ENCODE measurements around the gene APBA2.

APBA2 gene

GRCh38 chr15:28961391-28961790 lies 75.6 kb downstream of the APBA2 start:
- Histone ChIP-seq H3K9me3 (ENCODE audit: control insufficient read depth in 5 of 5, low read length in 5 of 5) (no peaks in the 10 kb centered on the region), H3K36me3 (ENCODE audit: control insufficient read depth in 5 of 5, insufficient read depth in 5 of 5, low read length in 5 of 5) (no peaks in the 10 kb centered on the region), H3K4me1 (ENCODE audit: control insufficient read depth in 5 of 5, insufficient read depth in 5 of 5, low read length in 5 of 5) (no peaks in the 10 kb centered on the region), H3K27ac (ENCODE audit: low read depth, low read length) (no peak overlapping the region), H3K27me3 (ENCODE audit: control insufficient read depth in 5 of 5, insufficient read depth in 4 of 5, low read length in 5 of 5) (peaks cover 0 to 2% (median 0%) of the 10 kb centered on the region in 5 donors), H3K9ac (ENCODE audit: low read length in 5 of 5) (no peak overlapping the region), H3K4me3 (ENCODE audit: low read depth in 1 of 5, low read length in 5 of 5) (no peak overlapping the region)

GRCh38 chr15:28962851-28963710 lies 77.3 kb downstream of the APBA2 start:
- Histone ChIP-seq H3K4me3 (ENCODE audit: low read depth in 1 of 5, low read length in 5 of 5) (no peak overlapping the region), H3K27ac (ENCODE audit: low read depth, low read length) (no peak overlapping the region), H3K9ac (ENCODE audit: low read length in 5 of 5) (no peak overlapping the region), H3K9me3 (ENCODE audit: control insufficient read depth in 5 of 5, low read length in 5 of 5) (no peaks in the 10 kb centered on the region), H3K36me3 (ENCODE audit: control insufficient read depth in 5 of 5, insufficient read depth in 5 of 5, low read length in 5 of 5) (no peaks in the 10 kb centered on the region), H3K27me3 (ENCODE audit: control insufficient read depth in 5 of 5, insufficient read depth in 4 of 5, low read length in 5 of 5) (peaks cover 0 to 2% (median 0%) of the 10 kb centered on the region in 5 donors), H3K4me1 (ENCODE audit: control insufficient read depth in 5 of 5, insufficient read depth in 5 of 5, low read length in 5 of 5) (no peaks in the 10 kb centered on the region)

GRCh38 chr15:28963711-28964081 lies 77.9 kb downstream of the APBA2 start:
- Histone ChIP-seq H3K4me3 (ENCODE audit: low read depth in 1 of 5, low read length in 5 of 5) (no peak overlapping the region), H3K36me3 (ENCODE audit: control insufficient read depth in 5 of 5, insufficient read depth in 5 of 5, low read length in 5 of 5) (no peaks in the 10 kb centered on the region), H3K27me3 (ENCODE audit: control insufficient read depth in 5 of 5, insufficient read depth in 4 of 5, low read length in 5 of 5) (peaks cover 0 to 7% (median 0%) of the 10 kb centered on the region in 5 donors), H3K4me1 (ENCODE audit: control insufficient read depth in 5 of 5, insufficient read depth in 5 of 5, low read length in 5 of 5) (no peaks in the 10 kb centered on the region), H3K9ac (ENCODE audit: low read length in 5 of 5) (no peak overlapping the region), H3K27ac (ENCODE audit: low read depth, low read length) (no peak overlapping the region), H3K9me3 (ENCODE audit: control insufficient read depth in 5 of 5, low read length in 5 of 5) (no peaks in the 10 kb centered on the region)

GRCh38 chr15:28964098-28964497 lies 78.3 kb downstream of the APBA2 start:
- Histone ChIP-seq H3K4me3 (ENCODE audit: low read depth in 1 of 5, low read length in 5 of 5) (no peak overlapping the region), H3K27me3 (ENCODE audit: control insufficient read depth in 5 of 5, insufficient read depth in 4 of 5, low read length in 5 of 5) (peaks cover 0 to 7% (median 0%) of the 10 kb centered on the region in 5 donors), H3K4me1 (ENCODE audit: control insufficient read depth in 5 of 5, insufficient read depth in 5 of 5, low read length in 5 of 5) (no peaks in the 10 kb centered on the region), H3K36me3 (ENCODE audit: control insufficient read depth in 5 of 5, insufficient read depth in 5 of 5, low read length in 5 of 5) (no peaks in the 10 kb centered on the region), H3K9me3 (ENCODE audit: control insufficient read depth in 5 of 5, low read length in 5 of 5) (no peaks in the 10 kb centered on the region), H3K9ac (ENCODE audit: low read length in 5 of 5) (no peak overlapping the region), H3K27ac (ENCODE audit: low read depth, low read length) (no peak overlapping the region)

GRCh38 chr15:28967066-28967465 lies 81.3 kb downstream of the APBA2 start:
- peaks cover 0 to 12% (median 4%) of the 10 kb centered on the region in 5 donors for H3K27me3 ChIP-seq (ENCODE audit: control insufficient read depth in 5 of 5, insufficient read depth in 4 of 5, low read length in 5 of 5)
- no peak overlapping the region for H3K27ac ChIP-seq (ENCODE audit: low read depth, low read length)
- H3K4me3 ChIP-seq (ENCODE audit: low read depth in 1 of 5, low read length in 5 of 5), result no peak overlapping the region
- no peaks in the 10 kb centered on the region for H3K9me3 ChIP-seq (ENCODE audit: control insufficient read depth in 5 of 5, low read length in 5 of 5)
- H3K36me3 ChIP-seq (ENCODE audit: control insufficient read depth in 5 of 5, insufficient read depth in 5 of 5, low read length in 5 of 5), result no peaks in the 10 kb centered on the region
- no peak overlapping the region for H3K9ac ChIP-seq (ENCODE audit: low read length in 5 of 5)
- H3K4me1 ChIP-seq (ENCODE audit: control insufficient read depth in 5 of 5, insufficient read depth in 5 of 5, low read length in 5 of 5), result no peaks in the 10 kb centered on the region

GRCh38 chr15:28967990-28968389 lies 82.2 kb downstream of the APBA2 start:
- no peaks in the 10 kb centered on the region for H3K36me3 ChIP-seq (ENCODE audit: control insufficient read depth in 5 of 5, insufficient read depth in 5 of 5, low read length in 5 of 5)
- H3K27ac ChIP-seq (ENCODE audit: low read depth, low read length), result no peak overlapping the region
- H3K9me3 ChIP-seq (ENCODE audit: control insufficient read depth in 5 of 5, low read length in 5 of 5), result no peaks in the 10 kb centered on the region
- no peak overlapping the region for H3K9ac ChIP-seq (ENCODE audit: low read length in 5 of 5)
- peaks cover 0 to 12% (median 4%) of the 10 kb centered on the region in 5 donors for H3K27me3 ChIP-seq (ENCODE audit: control insufficient read depth in 5 of 5, insufficient read depth in 4 of 5, low read length in 5 of 5)
- no peaks in the 10 kb centered on the region for H3K4me1 ChIP-seq (ENCODE audit: control insufficient read depth in 5 of 5, insufficient read depth in 5 of 5, low read length in 5 of 5)
- no peak overlapping the region for H3K4me3 ChIP-seq (ENCODE audit: low read depth in 1 of 5, low read length in 5 of 5)

GRCh38 chr15:28969511-28970085 lies 83.8 kb downstream of the APBA2 start:
- H3K9me3 ChIP-seq (ENCODE audit: control insufficient read depth in 5 of 5, low read length in 5 of 5), result no peaks in the 10 kb centered on the region
- H3K27me3 ChIP-seq (ENCODE audit: control insufficient read depth in 5 of 5, insufficient read depth in 4 of 5, low read length in 5 of 5), result peaks cover 0 to 12% (median 4%) of the 10 kb centered on the region in 5 donors
- H3K9ac ChIP-seq (ENCODE audit: low read length in 5 of 5), result no peak overlapping the region
- no peaks in the 10 kb centered on the region for H3K4me1 ChIP-seq (ENCODE audit: control insufficient read depth in 5 of 5, insufficient read depth in 5 of 5, low read length in 5 of 5)
- no peak overlapping the region for H3K27ac ChIP-seq (ENCODE audit: low read depth, low read length)
- no peaks in the 10 kb centered on the region for H3K36me3 ChIP-seq (ENCODE audit: control insufficient read depth in 5 of 5, insufficient read depth in 5 of 5, low read length in 5 of 5)
- H3K4me3 ChIP-seq (ENCODE audit: low read depth in 1 of 5, low read length in 5 of 5), result no peak overlapping the region

- Histone ChIP-seq H3K36me3 (ENCODE audit: control insufficient read depth in 5 of 5, insufficient read depth in 5 of 5, low read length in 5 of 5) (no peaks in the 10 kb centered on the region), H3K9ac (ENCODE audit: low read length in 5 of 5) (no peak overlapping the region), H3K4me1 (ENCODE audit: control insufficient read depth in 5 of 5, insufficient read depth in 5 of 5, low read length in 5 of 5) (no peaks in the 10 kb centered on the region), H3K27ac (ENCODE audit: low read depth, low read length) (no peak overlapping the region), H3K4me3 (ENCODE audit: low read depth in 1 of 5, low read length in 5 of 5) (no peak overlapping the region), H3K9me3 (ENCODE audit: control insufficient read depth in 5 of 5, low read length in 5 of 5) (no peaks in the 10 kb centered on the region), H3K27me3 (ENCODE audit: control insufficient read depth in 5 of 5, insufficient read depth in 4 of 5, low read length in 5 of 5) (peaks cover 0 to 7% (median 4%) of the 10 kb centered on the region in 5 donors)
Observed at GRCh38 chr15:28974142-28974541, 88.4 kb downstream of the APBA2 start.

- no peak overlapping the region for H3K27ac ChIP-seq (ENCODE audit: low read depth, low read length)
Observed at GRCh38 chr15:28975766-28976179, 90.0 kb downstream of the APBA2 start.

GRCh38 chr15:28977377-28978010 lies 91.7 kb downstream of the APBA2 start:
- no peaks in the 10 kb centered on the region for H3K4me1 ChIP-seq (ENCODE audit: control insufficient read depth in 5 of 5, insufficient read depth in 5 of 5, low read length in 5 of 5)
- H3K36me3 ChIP-seq (ENCODE audit: control insufficient read depth in 5 of 5, insufficient read depth in 5 of 5, low read length in 5 of 5), result no peaks in the 10 kb centered on the region
- H3K9ac ChIP-seq (ENCODE audit: low read length in 5 of 5), result no peak overlapping the region
- H3K27ac ChIP-seq (ENCODE audit: low read depth, low read length), result no peak overlapping the region
- no peaks in the 10 kb centered on the region for H3K9me3 ChIP-seq (ENCODE audit: control insufficient read depth in 5 of 5, low read length in 5 of 5)
- peaks cover 0 to 3% (median 0%) of the 10 kb centered on the region in 5 donors for H3K27me3 ChIP-seq (ENCODE audit: control insufficient read depth in 5 of 5, insufficient read depth in 4 of 5, low read length in 5 of 5)
- no peak overlapping the region for H3K4me3 ChIP-seq (ENCODE audit: low read depth in 1 of 5, low read length in 5 of 5)

More at GRCh38 chr15:28975766-28976179, 90.0 kb downstream of the APBA2 start:
- H3K9ac ChIP-seq (ENCODE audit: low read length in 5 of 5), result no peak overlapping the region
- H3K4me1 ChIP-seq (ENCODE audit: control insufficient read depth in 5 of 5, insufficient read depth in 5 of 5, low read length in 5 of 5), result no peaks in the 10 kb centered on the region
- no peak overlapping the region for H3K4me3 ChIP-seq (ENCODE audit: low read depth in 1 of 5, low read length in 5 of 5)
- H3K27me3 ChIP-seq (ENCODE audit: control insufficient read depth in 5 of 5, insufficient read depth in 4 of 5, low read length in 5 of 5), result peaks cover 0 to 5% (median 2%) of the 10 kb centered on the region in 5 donors
- H3K9me3 ChIP-seq (ENCODE audit: control insufficient read depth in 5 of 5, low read length in 5 of 5), result no peaks in the 10 kb centered on the region
- no peaks in the 10 kb centered on the region for H3K36me3 ChIP-seq (ENCODE audit: control insufficient read depth in 5 of 5, insufficient read depth in 5 of 5, low read length in 5 of 5)

All from subcutaneous abdominal adipose tissue (tissue), 5 donors.